Astrocyte of the spinal cord (primary cell): Measurements from ENCODE around the gene REP15.
"Not testable (repeated sequence)": the region's sequence is repeated elsewhere in the genome, so short reads cannot be mapped to it uniquely, and the experiment has no call there.

ENCODE experiments used
- DNase-seq: peaks from one replicate; pipeline ENCODE4 v3.0.0; 2011; ENCODE audit warnings: low read depth, low spot score
- H3K4me3 ChIP-seq: 2 replicates; pipeline ENCODE4 v1.5.1; 2011; ENCODE audit warnings: low read depth, mild to moderate bottlenecking, low read length, moderate library complexity
- CTCF ChIP-seq: IDR thresholded peaks from 2 replicates; pipeline ENCODE4 v1.5.1; 2012; ENCODE audit warnings: low read depth, mild to moderate bottlenecking, low read length, inconsistent platforms
- in situ Hi-C: cut with HindIII; loops from 2 replicates; pipeline ENCODE4 v1.10.0; 2017; ENCODE audit warnings: low sequenced_read_pairs

REP15 gene

GRCh38 chr12:27696293-27696652 is at the start of gene REP15:
Gene REP15, plus strand, starts transcription at chr12:27696447. Its CDS starts 116 bp downstream, at chr12:27696563.
- H3K4me3 ChIP-seq, result no peak within 1 kb of the TSS
- DNase-seq, result no peak
- no peak for TF ChIP-seq CTCF
- in situ Hi-C loops, result no loop called here

GRCh38 chr12:27650011-27650410 is 46.2 kb upstream of the REP15 start:
- in situ Hi-C loops, result no loop called here
- no peak for TF ChIP-seq CTCF
- DNase-seq, result no peak
- no peak overlapping the region for H3K4me3 ChIP-seq

GRCh38 chr12:27651201-27651600 is 45.0 kb upstream of the REP15 start:
- DNase-seq, result no peak
- H3K4me3 ChIP-seq, result no peak overlapping the region
- in situ Hi-C loops, result no loop called here
- TF ChIP-seq CTCF, result no peak

GRCh38 chr12:27652174-27652763 is 44.0 kb upstream of the REP15 start:
- TF ChIP-seq CTCF, result peak; percentile 85
- DNase-seq, result peak; percentile 86
- no peak overlapping the region for H3K4me3 ChIP-seq
- in situ Hi-C loops, result no loop called here

GRCh38 chr12:27653661-27654060 is 42.6 kb upstream of the REP15 start:
- H3K4me3 ChIP-seq, result no peak overlapping the region
- TF ChIP-seq CTCF, result no peak
- in situ Hi-C loops, result no loop called here
- no peak for DNase-seq

GRCh38 chr12:27655476-27655875 is 40.8 kb upstream of the REP15 start:
- H3K4me3 ChIP-seq, DNase-seq, in situ Hi-C loops: not testable (repeated sequence)

GRCh38 chr12:27657296-27657695 is 39.0 kb upstream of the REP15 start:
- no peak overlapping the region for H3K4me3 ChIP-seq
- in situ Hi-C loops, result no loop called here
- DNase-seq, result no peak
- TF ChIP-seq CTCF, result no peak
